ENCODE results near the gene SYT15. TPM values are rescaled to one million over a fixed set of nuclear protein-coding genes. Genes with fewer than 3 reads are reported as not detected.

Gene SYT15
- total and polyA plus RNA-seq, 4 donors: 0.13 to 24.8 (median 4.8) TPM

GRCh38 chr10:46538155-46538554 lies 40.8 kb upstream of the SYT15 start:
- H3K4me1 ChIP-seq (ENCODE audit: control insufficient read depth in 1 of 2, insufficient read depth in 2 of 2, low read length in 2 of 2): no peaks in the 10 kb centered on the region
- no peaks in the 10 kb centered on the region for H3K27me3 ChIP-seq (ENCODE audit: control insufficient read depth in 1 of 2, insufficient read depth in 2 of 2, low read length in 1 of 2)
- 96% methylated on average over 5 of the region's 5 CpGs for WGBS, 2 donors
- H3K9me3 ChIP-seq (ENCODE audit: control insufficient read depth, low read length): no peaks in the 10 kb centered on the region
- peak in 1 of 2 donors; percentile 25 for DNase-seq
- no peaks in the 10 kb centered on the region for H3K36me3 ChIP-seq (ENCODE audit: control insufficient read depth in 1 of 2, insufficient read depth in 2 of 2, low read length in 1 of 2)
- no peak overlapping the region for H3K4me3 ChIP-seq (ENCODE audit: low read length in 2 of 2)
- no peak for ATAC-seq (ENCODE audit: low FRiP score)
- H3K27ac ChIP-seq (ENCODE audit: low read depth in 1 of 2, low read length in 2 of 2): no peak overlapping the region
- intact Hi-C loops (cut with DNase I): no loop called here

DNA sequence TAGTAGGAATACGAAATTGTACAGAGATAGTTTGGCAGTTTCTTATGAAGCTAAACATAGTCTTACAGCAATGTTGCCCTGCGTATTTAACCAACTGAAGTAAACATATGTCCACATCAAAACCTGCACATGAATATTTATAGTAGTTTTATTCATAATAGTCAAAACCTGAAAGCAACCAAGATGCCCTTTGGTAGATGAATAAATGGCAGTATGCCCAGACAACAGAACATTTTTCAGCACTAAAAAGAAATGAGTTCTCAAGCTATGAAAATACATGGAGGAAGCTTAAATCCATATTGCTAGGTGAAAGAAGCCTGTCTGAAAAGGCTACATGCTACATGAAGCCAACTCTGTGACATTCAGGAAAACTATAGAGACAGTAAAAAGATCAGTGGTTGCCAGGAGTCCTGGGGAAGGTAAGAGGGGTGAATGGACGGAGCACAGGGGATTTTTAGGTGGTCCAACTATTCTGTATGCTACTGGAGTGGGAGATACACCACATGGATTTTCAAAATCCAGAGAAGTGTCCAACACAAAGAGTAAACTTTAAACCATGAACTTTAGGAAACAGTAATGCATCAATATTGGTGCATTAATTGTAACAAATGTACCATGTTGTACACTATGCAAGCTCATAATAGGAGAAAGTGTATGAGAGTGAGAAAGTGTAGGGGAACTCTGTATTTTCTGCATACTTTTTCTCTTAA lies 40.1 kb upstream of the SYT15 start:
- 47 to 52% methylated on average over 3 of the region's 3 CpGs for WGBS, 2 donors
- H3K27ac ChIP-seq (ENCODE audit: low read depth in 1 of 2, low read length in 2 of 2): no peak overlapping the region
- no peaks in the 10 kb centered on the region for H3K27me3 ChIP-seq (ENCODE audit: control insufficient read depth in 1 of 2, insufficient read depth in 2 of 2, low read length in 1 of 2)
- intact Hi-C loops (cut with DNase I): no loop called here
- ATAC-seq (ENCODE audit: low FRiP score) (no peak), DNase-seq (no peak)
- no peak overlapping the region for H3K4me3 ChIP-seq (ENCODE audit: low read length in 2 of 2)
- H3K9me3 ChIP-seq (ENCODE audit: control insufficient read depth, low read length): no peaks in the 10 kb centered on the region
- H3K36me3 ChIP-seq (ENCODE audit: control insufficient read depth in 1 of 2, insufficient read depth in 2 of 2, low read length in 1 of 2): no peaks in the 10 kb centered on the region
- H3K4me1 ChIP-seq (ENCODE audit: control insufficient read depth in 1 of 2, insufficient read depth in 2 of 2, low read length in 2 of 2): no peaks in the 10 kb centered on the region

DNA sequence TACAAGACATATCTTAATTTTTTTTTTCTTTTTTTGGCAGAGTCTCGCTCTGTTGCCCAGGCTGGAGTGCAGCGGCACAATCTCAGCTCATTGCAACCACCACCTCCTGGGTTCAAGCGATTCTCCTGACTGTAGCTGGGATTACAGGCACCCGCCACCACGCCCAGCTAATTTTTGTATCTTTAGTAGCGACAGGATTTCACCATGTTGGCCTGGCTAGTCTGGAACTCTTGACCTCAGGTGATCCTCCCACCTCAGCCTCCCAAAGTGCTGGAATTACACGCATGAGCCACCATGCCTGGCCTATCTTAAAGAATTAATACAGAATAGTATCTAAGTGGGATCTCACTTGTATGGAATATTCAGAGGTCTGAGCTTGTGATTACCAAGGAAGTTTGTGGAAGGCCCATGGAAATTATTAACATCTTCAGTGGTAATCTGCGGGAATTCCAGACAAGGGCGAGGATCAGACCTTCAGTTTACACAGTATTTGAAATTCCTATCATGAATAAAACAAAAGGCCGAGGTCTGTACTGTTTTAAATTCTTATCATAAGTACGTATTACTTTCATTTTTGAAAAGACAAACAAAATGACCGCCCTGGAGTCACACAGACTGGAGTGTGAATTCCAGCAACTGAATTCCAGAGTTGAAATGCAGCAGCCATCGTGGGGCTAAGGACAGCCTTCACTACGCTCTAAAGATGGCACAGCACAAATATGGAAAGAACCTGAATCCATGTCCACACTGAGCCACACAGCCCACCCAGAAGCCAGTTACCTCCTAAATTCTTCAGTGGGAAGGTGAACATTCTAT lies 39.1 kb upstream of the SYT15 start:
- WGBS, 2 donors: 36 to 43% methylated on average over 14 of the region's 14 CpGs
- Histone ChIP-seq H3K27me3 (ENCODE audit: control insufficient read depth in 1 of 2, insufficient read depth in 2 of 2, low read length in 1 of 2) (no peaks in the 10 kb centered on the region), H3K4me3 (ENCODE audit: low read length in 2 of 2) (no peak overlapping the region), H3K36me3 (ENCODE audit: control insufficient read depth in 1 of 2, insufficient read depth in 2 of 2, low read length in 1 of 2) (no peaks in the 10 kb centered on the region), H3K9me3 (ENCODE audit: control insufficient read depth, low read length) (no peaks in the 10 kb centered on the region), H3K4me1 (ENCODE audit: control insufficient read depth in 1 of 2, insufficient read depth in 2 of 2, low read length in 2 of 2) (no peaks in the 10 kb centered on the region), H3K27ac (ENCODE audit: low read depth in 1 of 2, low read length in 2 of 2) (peak overlapping the region; percentile 31 to 83)
- ATAC-seq (ENCODE audit: low FRiP score) (peak; percentile 28), DNase-seq (peak in 1 of 2 donors; percentile 55)
- intact Hi-C loops (cut with DNase I): no loop called here

DNA sequence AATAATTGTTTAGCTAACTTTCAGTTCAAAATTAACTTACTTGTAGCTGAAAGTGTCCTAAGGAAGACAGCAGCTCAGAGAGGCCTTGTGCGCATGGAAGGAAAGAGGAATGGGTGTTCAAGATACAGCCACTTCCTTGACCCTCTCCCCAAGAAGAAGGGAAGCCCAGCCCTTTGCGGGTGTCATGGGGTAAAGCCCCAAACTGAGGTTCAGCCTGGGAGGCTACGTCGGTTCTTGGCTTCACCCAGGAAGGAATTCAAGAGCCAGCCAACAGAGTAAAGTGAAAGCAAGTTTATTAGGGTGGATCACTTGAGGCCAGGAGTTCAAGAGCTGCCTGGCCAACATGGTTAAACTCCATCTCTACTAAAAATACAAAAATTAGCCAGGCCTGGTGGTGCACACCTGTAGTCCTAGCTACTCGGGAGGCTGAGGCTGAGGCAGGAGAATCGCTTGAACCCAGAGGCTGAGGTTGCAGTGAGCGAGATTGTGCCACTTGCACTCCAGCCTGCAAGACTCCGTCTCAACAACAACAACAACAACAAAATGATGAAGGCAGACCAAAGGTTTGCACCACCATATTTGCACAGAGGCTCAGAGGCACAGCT lies 38.4 kb upstream of the SYT15 start:
- Histone ChIP-seq H3K4me1 (ENCODE audit: control insufficient read depth in 1 of 2, insufficient read depth in 2 of 2, low read length in 2 of 2) (no peaks in the 10 kb centered on the region), H3K27ac (ENCODE audit: low read depth in 1 of 2, low read length in 2 of 2) (peak overlapping the region; percentile 31 to 83), H3K36me3 (ENCODE audit: control insufficient read depth in 1 of 2, insufficient read depth in 2 of 2, low read length in 1 of 2) (no peaks in the 10 kb centered on the region), H3K4me3 (ENCODE audit: low read length in 2 of 2) (no peak overlapping the region), H3K9me3 (ENCODE audit: control insufficient read depth, low read length) (no peaks in the 10 kb centered on the region), H3K27me3 (ENCODE audit: control insufficient read depth in 1 of 2, insufficient read depth in 2 of 2, low read length in 1 of 2) (no peaks in the 10 kb centered on the region)
- 69 to 79% methylated on average over 8 of the region's 8 CpGs for WGBS, 2 donors
- DNase-seq: peak; percentile 42 to 67
- intact Hi-C loops (cut with DNase I): no loop called here
- ATAC-seq (ENCODE audit: low FRiP score): no peak

DNA sequence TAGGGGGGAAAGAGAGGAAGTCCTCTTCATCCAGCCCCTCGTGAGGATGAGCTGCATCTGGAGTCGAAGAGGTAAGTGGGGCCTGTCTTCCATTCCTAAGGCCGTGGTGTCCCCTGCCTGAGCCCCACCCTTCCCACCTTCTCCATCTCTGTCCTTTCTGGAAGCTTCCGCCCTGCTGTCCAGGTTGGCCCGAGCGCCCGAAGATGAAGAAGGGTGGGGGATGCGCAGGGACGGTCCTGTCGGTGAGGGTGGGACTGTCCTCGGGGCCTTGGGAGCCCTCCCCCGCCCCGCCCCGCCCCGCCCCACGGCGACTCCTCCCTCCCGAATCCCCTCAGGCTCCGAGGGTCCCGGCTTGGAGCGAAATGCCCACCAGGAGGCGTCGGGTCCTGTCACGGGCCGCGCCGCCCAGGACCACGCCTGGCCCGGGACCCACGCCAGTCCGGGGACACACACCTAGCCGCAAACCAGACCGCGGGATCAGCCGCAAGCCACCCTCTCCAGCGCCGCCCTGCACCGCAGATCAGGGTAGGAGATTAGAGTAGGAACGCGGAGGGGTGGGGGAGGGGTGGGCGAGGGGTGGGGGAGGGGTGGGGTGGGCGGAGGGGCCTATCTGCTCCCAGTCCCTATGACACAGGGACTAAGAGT lies 37.8 kb upstream of the SYT15 start:
- Histone ChIP-seq H3K4me3 (ENCODE audit: low read length in 2 of 2) (no peak overlapping the region), H3K36me3 (ENCODE audit: control insufficient read depth in 1 of 2, insufficient read depth in 2 of 2, low read length in 1 of 2) (no peaks in the 10 kb centered on the region), H3K9me3 (ENCODE audit: control insufficient read depth, low read length) (no peaks in the 10 kb centered on the region), H3K4me1 (ENCODE audit: control insufficient read depth in 1 of 2, insufficient read depth in 2 of 2, low read length in 2 of 2) (no peaks in the 10 kb centered on the region), H3K27ac (ENCODE audit: low read depth in 1 of 2, low read length in 2 of 2) (no peak overlapping the region), H3K27me3 (ENCODE audit: control insufficient read depth in 1 of 2, insufficient read depth in 2 of 2, low read length in 1 of 2) (no peaks in the 10 kb centered on the region)
- intact Hi-C loops (cut with DNase I): no loop called here
- DNase-seq: peak; percentile 58 to 80
- 16 to 17% methylated on average over 39 to 42 of the region's 42 CpGs for WGBS, 2 donors
- ATAC-seq (ENCODE audit: low FRiP score): peak; percentile 3

GRCh38 chr10:46541735-46542566 lies 37.0 kb upstream of the SYT15 start:
- H3K9me3 ChIP-seq (ENCODE audit: control insufficient read depth, low read length): no peaks in the 10 kb centered on the region

DNA sequence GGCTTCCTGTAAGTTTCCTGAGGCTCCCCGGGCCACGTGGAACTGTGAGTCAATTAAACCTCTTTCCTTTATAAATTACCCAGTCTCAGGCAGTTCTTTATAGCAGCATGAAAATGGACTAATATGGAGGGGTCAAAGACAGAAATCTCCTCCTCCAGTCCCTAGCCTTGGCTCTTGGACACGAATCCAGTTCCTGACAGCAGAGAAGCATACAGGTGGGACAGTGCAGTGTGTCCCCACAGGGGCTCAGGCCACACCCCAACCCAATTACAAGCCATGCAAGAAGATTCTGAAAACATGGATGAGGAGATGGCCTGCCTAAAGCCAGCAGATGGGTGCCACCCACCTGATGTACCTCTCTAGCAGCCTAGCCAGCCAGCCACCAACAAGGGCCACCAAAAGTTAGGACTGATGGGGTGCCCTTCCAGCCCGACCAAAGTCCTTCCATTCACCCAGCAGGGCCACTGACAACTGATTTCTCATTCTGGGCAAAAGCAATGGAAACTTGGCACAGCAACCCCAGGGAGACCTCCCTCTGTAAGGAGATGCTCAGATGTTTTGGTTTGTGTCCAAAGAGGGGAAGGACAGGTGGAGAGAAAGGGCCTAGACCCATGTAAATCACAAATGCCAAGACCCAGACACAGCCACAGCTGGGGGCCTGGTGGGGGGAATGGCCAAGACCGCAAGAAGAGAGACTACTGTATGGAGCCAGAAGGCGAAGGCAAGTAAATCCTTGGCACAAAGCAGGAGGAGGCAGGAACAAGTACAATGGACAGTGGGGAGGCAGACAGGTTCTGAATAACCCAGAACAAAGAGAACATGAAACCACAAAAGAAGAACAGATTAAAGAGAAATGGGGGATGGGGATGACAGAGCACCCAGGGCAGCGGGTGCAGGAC lies 36.1 kb upstream of the SYT15 start:
- ATAC-seq (ENCODE audit: low FRiP score): no peak
- intact Hi-C loops (cut with DNase I): no loop called here

More at GRCh38 chr10:46541735-46542566, 37.0 kb upstream of the SYT15 start:
- no peak overlapping the region for H3K4me3 ChIP-seq (ENCODE audit: low read length in 2 of 2)
- intact Hi-C loops (cut with DNase I): no loop called here
- no peaks in the 10 kb centered on the region for H3K4me1 ChIP-seq (ENCODE audit: control insufficient read depth in 1 of 2, insufficient read depth in 2 of 2, low read length in 2 of 2)
- H3K27me3 ChIP-seq (ENCODE audit: control insufficient read depth in 1 of 2, insufficient read depth in 2 of 2, low read length in 1 of 2): no peaks in the 10 kb centered on the region
- DNase-seq (peak; percentile 44 to 73), ATAC-seq (ENCODE audit: low FRiP score) (no peak)
- H3K36me3 ChIP-seq (ENCODE audit: control insufficient read depth in 1 of 2, insufficient read depth in 2 of 2, low read length in 1 of 2): no peaks in the 10 kb centered on the region
- 93 to 94% methylated on average over 7 of the region's 7 CpGs for WGBS, 2 donors
- no peak overlapping the region for H3K27ac ChIP-seq (ENCODE audit: low read depth in 1 of 2, low read length in 2 of 2)

More for the DNA sequence above, 36.1 kb upstream of the SYT15 start:
- no peak overlapping the region for H3K27ac ChIP-seq (ENCODE audit: low read depth in 1 of 2, low read length in 2 of 2)
- DNase-seq: peak in 1 of 2 donors; percentile 69
- H3K9me3 ChIP-seq (ENCODE audit: control insufficient read depth, low read length): no peaks in the 10 kb centered on the region
- 88 to 91% methylated on average over 7 of the region's 7 CpGs for WGBS, 2 donors
- H3K4me3 ChIP-seq (ENCODE audit: low read length in 2 of 2): no peak overlapping the region
- H3K4me1 ChIP-seq (ENCODE audit: control insufficient read depth in 1 of 2, insufficient read depth in 2 of 2, low read length in 2 of 2): no peaks in the 10 kb centered on the region
- no peaks in the 10 kb centered on the region for H3K27me3 ChIP-seq (ENCODE audit: control insufficient read depth in 1 of 2, insufficient read depth in 2 of 2, low read length in 1 of 2)
- no peaks in the 10 kb centered on the region for H3K36me3 ChIP-seq (ENCODE audit: control insufficient read depth in 1 of 2, insufficient read depth in 2 of 2, low read length in 1 of 2)

Data from aorta (tissue), 5 donors.